HG02623 (cell line): Measurements from ENCODE around the gene CACNG4.
"Not testable (repeated sequence)": the region's sequence is repeated elsewhere in the genome, so short reads cannot be mapped to it uniquely, and the experiment has no call there.

Experiments used
- ATAC-seq: cut with Tn5 transposase; IDR thresholded peaks from one replicate; pipeline ENCODE4 v1.9.1; 2021; ENCODE audit warnings: moderate library complexity; ENCODE audit not compliant: unreplicated experiment

The CACNG4 gene

DNA sequence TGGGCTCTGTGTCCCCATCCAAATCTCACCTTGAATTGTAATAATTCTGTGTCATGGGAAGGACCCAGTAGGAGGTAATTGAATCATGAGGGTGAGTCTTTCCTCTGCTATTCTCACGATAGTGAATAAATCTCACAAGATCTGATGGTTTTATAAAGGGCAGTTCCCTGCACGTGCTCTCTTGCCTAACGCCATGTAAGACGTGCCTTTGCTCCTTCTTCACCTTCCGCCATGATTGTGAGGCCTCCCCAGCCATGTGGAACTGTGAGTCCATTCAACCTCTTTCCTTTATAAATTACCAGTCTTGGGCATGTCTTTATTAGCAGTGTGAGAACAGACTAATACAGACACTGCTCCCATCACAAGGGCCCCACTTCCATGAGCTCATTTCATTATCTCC is 76.6 kb downstream of the CACNG4 start:
- ATAC-seq, result not testable (repeated sequence)

DNA sequence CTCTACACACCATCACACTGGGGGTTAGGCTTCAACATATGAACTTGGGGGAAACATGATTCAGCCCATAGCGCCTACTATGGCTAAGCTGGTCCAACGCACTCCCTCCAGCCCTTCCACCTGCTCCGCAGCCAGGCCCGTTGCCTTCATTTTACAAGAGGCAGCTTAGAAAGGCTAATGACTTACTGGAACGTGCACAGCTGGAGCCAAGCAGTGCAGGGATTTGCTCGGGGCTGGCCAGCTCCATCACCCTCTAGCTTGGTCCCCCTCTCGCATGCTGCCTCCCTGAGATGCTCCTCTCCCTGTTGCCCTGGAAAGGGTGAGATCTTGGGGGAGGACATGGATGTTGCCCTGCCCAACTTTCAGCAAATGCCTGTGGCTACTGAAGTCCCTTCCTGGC is 77.0 kb downstream of the CACNG4 start:
- no peak for ATAC-seq

DNA sequence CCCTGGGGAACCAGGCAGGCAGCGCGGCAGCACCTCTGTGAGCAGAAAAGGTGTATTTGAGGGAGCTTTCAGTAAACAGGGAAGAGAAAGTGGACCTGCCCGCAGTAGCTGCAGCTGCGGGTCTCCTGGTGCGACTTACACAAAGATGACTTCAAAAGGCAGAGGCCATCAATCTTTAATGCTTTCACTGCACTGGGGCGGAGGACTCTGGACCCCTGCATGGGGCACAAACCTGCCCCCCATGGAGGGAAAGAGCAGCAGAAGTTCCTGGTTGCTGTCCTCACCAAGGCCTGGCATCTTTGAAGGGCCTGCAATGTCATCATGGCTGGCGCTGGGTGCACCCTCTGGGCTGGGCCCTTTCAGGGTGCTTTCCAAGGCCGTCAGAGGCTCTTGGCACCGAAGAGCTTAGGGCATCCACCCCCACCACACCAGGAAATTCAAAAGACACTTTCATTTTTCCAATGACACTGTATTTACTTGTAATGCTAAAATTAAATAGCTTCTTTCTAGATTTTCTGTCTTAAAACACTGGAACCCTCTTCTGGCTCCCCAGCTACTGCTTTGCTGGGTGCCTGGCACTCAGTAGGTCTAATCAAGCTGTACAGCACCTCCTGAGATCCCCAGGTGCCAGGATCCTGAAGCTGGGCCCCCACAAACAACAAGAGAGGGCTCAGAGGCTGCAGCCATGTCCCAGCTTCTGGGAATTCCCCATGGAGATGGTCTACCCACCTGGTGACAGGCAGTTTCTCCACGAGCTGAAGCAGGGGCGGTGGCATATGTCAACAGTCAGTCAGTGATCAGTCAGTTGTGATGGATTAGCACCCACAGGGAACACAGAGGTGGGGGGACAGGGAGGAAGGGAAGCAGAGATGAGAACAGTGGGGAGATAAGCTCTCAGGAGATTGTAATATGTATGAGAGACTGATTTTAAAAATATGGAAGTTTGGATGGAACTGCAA is 77.7 kb downstream of the CACNG4 start:
- ATAC-seq, result no peak

DNA sequence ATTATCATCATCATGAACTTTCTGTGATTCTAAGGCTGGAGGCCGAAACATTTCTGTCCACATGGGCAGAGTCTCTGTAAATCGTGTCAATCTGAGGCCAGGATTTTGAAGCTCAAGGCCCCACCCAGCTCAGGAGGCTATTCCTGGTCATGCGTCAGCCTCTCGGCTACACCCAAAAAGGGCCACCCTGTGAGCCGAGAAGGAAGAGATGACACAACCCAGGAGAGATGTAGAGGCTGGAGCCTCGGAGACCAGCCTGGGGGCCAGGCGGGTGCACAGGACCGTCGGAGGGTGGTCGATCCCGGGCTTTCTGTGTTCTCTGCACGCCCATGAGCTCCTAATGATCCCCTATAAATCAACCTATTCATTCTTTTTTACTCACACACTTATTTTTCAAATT is 78.8 kb downstream of the CACNG4 start:
- ATAC-seq, result no peak

DNA sequence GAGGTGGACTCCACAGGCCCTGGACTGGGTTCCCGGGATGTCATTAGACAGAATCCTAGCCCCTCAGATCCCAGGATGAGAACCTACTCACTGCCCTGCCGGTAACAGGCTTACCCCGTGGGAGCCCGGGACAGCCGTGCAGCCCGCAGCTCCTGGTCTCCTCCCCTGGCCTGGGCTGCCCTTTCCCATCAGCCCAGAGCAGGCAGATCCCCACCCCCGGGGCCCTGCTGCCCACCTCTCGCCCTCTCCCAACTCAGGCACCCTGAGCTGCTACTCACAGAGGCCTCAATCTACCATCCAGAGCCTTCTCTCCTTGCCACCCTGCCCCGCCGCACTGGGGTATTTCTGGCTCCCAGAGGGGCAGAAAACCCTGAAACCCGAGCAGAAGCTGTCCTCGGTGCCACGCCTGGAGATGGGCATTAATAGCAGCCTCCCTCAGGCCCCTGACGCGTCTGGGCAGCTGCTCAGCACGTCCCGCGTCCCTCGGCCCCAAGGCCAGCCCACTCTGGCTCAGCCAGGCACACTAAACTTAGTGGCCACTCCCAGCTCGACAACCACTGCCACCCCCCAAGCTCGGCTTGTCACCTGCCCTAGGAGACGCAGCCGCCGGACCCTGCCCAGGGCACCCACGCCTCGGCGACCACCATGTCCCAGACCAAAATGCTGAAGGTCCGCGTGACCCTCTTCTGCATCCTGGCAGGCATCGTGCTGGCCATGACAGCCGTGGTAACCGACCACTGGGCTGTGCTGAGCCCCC is 79.7 kb downstream of the CACNG4 start, which contains the start of gene CACNG1:
CACNG1 (plus strand) TSS at position 539 of the 757 bp plus-strand sequence; CDS start at position 646, 107 bp downstream.
- no peak for ATAC-seq

DNA sequence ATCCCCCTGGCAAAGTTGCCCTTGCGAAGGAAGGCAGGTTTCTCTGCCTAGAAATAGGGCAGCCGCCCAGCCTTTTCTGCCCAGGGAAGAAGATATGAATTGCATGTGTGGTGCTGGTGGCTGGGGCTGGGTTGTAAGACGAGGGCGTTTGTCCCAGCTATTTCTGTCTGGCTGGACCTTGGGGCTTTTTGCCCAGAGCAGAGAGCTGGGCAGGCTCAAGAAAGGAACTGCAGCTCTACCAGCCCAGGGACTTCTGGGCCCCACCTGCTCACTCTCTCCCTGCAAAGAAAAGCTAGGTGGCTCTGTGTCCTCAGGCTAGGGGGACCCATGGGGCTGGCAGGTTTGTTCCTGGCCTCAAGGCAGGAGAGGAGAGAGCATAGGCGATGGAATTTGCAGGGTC is 80.4 kb downstream of the CACNG4 start:
- no peak for ATAC-seq

DNA sequence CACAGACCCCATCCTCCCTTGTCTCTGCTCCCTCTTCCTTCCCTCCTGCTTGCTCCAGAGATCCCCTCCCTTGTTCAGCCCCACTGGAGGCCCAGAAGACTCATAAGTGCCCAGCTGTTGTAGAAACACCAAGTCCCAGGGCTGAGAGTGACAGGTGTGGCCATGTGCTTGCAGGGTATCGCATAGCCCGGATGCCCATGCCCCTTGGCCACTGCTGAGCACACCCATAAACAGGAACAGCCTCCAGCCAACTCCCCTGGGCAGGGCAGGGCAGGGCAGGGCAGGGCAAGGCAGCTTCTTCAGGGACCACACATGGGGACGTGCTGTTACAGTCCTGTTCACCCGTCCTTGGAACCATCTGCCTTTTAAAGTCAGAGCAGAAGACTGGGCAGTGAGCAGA is 81.9 kb downstream of the CACNG4 start:
- no peak for ATAC-seq

DNA sequence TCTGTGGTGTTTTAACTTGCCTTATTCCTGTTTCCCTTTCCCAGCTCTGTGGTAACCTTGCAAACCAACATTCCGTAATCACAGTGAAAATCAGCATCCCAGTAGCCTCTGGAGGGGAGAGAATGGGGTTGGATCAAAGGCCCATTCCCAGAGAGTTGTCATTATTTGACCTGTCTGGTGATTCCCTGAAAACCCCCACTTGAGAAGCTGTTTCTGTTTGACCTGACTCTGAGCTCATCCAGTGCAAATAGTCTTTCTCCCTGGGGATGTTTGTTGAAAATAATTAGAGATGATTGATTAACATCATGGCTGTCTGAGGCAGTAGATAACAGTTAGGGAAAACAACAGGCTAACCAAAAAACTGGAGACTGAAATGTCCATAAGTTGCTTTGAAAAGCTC is 82.9 kb downstream of the CACNG4 start:
- no peak for ATAC-seq

DNA sequence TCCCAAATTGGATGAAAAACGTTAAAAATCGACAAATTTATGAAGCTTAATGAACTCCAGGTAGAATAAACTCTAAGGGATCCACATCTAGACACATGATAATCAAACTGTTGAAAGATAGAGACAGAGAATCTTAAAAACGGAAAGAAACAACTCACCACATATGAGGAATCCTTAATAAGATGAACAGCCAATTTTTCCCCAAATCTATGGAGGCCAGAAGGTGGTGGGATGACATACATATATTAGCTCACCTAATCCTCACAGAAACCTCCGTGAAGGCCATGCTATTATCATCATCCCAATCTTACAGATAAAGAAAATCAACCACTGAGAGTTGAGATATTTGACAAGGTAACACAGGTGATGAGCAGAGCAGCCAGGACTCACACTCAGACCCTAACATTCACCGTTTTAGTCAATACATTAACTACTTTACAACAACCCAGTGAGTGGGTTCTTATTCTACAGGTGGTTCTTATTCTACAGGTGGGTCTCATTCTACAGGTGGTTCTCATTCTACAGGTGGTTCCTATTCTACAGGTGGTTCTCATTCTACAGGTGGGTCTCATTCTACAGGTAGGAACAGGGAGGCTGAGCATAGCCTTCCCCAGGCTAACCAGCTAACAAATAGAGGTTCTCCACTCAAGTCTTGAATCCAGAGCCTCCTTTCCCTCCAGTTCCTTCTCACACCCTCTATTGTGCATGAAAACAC is 84.7 kb downstream of the CACNG4 start:
- no peak for ATAC-seq

DNA sequence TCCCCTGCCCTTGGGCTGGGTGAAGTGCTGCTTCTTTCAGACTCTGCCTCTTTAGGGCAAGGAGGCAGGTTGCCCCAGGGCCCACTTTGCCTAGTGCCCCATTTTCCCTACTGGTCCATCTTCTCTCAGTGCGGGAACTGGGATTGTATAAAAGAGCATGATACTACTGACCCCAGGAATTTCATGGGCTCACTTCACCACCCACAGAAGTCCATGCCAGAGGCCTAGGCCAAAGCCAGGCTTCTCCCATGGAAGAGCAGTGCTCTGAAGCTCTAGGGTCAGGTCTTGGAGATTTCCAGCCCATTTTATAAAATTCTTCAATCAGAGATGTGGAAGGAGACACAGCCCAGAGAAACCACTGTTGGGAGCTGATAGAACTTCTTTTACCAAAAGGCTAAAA is 85.6 kb downstream of the CACNG4 start:
- ATAC-seq, result no peak

DNA sequence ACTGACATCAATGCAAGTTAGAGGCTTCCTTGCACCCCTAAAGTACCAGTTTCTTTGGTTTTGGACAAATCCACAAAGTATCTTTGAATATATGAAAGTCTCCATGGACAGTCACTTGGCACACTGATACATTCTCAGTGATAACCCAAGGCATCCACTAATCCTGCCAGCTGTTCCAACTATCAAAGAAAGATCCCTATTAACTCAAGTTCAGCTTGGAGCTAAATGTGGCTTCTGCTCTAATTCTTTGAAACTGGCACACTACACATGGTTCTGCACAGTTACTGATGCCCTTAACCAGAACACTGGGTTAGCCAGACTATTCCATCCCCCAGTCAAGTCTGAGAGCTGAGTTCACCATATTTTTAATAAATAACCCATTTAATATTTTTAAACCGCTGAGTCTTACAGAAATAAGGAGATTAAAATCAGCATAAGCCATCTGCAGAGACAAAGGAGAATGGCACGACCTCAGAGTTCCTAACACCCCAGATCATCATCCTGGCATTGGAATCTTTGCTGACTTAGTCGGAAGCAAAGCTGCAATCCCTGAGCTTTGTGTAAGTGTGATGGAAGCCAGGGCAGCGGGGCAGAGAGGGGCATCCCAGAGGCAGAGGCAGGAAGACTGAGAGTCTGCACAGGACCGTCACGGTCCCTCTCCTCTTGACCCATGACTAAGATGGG is 86.1 kb downstream of the CACNG4 start:
- ATAC-seq, result no peak

DNA sequence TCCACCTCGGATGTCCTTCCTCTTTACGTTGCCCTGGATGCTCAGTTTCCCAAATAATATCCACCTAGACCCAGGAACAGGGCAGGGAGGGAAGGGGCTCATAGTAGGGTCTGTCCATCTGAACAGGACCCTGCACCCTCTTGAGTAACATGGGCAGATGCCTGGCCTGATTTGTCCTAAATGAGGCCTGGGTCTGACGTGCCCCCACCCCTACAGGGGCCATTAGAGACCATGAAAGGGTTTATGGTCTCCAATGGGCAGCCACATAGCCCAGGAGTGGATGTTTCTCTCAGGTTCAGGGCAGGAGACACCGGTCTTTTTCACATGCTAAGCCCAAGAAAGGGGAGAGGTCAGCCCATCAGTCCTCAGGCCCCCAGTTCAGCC is 86.6 kb downstream of the CACNG4 start:
- ATAC-seq, result no peak

DNA sequence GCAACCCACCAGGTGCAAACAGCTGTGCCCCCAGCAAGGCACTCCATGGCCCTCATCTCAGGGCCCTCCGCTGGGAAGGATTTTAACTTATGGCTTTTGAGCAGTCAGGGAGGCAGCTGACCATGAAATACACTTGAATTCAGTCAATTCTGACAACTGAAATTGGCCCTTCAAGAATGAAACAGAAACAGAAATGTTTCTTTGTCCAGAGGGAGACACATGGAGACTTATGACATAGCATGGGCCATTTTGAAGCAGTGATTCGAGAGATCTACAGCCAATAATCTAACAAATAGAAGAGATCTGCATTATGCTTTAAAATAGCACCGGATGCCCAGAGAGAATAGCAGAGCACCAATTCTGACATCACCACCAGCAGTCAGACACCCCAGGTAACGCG is 87.3 kb downstream of the CACNG4 start:
- ATAC-seq, result no peak

DNA sequence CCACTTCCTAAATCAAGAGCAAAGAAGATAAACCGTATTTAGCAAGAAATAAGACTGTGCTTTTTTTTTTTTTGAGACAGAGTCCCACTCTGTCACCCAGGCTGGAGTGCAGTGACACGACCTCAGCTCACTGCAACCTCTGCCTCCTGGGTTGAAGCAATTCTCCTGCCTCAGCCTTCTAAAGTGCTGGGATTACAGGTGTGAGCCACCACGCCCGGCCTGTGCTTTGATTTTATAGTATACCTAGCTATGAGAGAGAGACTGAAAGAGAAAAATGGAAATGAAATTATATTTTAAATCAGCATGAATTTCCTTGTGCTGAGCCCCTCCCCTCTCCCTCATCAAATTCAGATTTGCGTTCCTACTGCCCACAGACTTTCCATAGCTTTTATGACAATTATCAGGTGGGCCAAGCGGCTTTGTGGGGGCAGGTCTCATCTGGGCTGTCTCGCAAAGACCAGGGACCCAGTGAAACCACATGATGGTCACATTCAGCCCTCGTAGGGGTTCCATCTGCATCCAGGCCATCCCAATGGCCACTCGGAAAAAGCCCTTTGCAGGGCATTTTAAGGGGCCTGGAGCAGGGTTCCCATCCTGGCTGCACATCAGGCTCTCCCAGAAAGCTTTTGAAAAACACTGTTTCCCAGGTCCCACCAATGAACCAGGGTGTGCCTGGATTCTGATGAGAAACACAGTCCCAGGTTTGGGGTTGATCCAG is 88.4 kb downstream of the CACNG4 start:
- ATAC-seq, result no peak

DNA sequence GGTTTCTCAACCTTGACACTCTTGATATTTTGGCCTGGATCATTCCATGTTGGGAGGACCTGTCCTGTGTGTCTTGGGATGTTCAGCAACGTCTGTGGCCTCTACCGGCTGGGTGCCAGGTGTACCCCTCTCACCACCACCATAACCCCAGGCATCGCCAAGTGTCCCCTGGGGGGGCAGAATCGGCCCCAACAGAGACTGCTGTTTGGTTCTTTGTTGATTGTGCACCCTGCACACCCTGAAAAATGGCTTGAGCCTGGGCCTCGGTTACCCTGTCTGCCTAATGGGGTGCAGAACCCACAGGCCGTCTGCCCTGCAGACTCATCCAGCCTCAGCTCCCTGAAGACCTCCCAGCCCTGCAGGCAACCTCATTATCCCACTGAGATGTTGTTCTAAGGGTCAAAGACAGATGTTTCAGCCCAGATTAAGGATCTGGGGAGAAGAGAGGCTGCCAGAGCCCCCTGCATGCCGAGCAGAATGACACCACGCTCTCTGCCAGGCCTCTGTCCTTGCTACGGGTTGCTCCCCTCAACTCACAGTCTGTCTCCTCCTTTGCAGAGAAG is 89.0 kb downstream of the CACNG4 start:
- ATAC-seq, result no peak

DNA sequence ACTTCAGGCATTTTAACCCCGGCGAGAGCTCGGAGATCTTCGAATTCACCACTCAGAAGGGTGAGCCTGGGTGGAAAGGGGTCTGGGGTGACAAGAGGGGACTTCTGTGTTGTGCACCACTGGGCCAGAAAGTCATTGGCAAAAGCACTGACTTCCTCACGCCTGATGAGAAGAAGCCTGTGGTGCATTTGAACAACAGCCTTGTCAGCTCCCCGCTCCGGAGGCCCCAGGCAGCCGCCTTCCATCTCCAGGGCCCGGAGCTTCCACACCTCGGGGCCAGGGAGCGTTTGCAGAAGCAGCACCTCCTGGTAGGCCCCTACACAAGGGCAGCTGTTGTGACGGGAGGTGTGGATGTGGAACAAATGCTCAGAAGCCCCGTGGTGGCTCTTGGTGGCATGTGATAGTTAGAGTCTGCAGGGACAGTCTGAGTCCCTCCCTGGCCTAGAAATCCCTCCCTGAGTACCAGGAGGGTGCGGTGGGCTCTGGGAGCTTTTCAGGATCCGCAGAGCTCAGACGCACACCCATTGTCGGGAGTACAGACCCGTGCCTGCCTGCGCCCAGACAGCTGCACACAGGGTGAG is 89.6 kb downstream of the CACNG4 start:
- no peak for ATAC-seq

DNA sequence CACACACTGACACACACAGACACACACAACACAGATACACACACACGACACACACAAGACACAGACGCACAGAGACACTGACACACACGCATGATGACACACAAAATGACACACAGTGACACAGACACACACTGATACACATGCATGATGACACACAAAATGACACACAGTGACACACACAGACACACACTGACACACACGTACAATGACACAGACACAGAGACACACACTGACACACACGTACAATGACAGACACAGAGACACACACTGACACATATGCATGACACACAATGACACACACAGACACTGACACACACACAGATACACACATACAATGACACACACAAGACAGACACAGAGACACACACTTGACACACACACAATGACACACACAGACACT is 90.1 kb downstream of the CACNG4 start:
- no peak for ATAC-seq

DNA sequence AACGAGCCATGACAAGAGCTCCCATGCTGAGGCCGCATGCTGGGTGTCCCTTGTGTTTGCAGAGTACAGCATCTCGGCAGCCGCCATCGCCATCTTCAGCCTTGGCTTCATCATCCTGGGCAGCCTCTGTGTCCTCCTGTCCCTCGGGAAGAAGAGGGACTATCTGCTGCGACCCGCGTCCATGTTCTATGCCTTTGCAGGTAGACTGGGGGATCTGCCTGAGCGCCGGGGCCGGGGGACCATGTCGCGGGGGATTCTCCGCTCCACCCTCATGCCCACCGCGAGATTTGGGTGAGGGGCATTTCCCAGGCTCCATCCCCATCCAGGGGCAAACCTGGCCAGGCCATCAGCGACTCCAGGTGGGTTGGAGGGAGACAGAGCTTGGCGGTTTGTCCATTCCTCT is 90.5 kb downstream of the CACNG4 start:
- ATAC-seq, result no peak
